ENCODE results near the gene CDH8. TPM values are rescaled to one million over a fixed set of nuclear protein-coding genes. Genes with fewer than 3 reads are reported as not detected.

Gene CDH8
- total RNA-seq, 1 experiment from 2014 or later, result 11.1 TPM

- Mint-ChIP-seq H3K36me3 (no peaks in the 10 kb centered on the region), H3K27me3 (ENCODE audit: low read depth) (no peaks in the 10 kb centered on the region), H3K4me1 (peaks cover 15% of the 10 kb centered on the region), H3K4me3 (no peak overlapping the region), H3K9me3 (no peaks in the 10 kb centered on the region), H3K27ac (peak overlapping the region; percentile 71; the same call in 1 of the 2 replicates)
- CTCF ChIA-PET, result interaction anchor here (1.8 kb wide), 1 partner anchor 460 kb away, joined by 5 read pairs; no protein-coding TSS in a partner anchor
- peak; percentile 68 for ATAC-seq
- TF ChIP-seq ZMAT4 (CRISPR knock-in tag; IDR thresholded peaks at IDR 0.05) (no peak), CDX4 (CRISPR knock-in tag; IDR thresholded peaks at IDR 0.05; ENCODE audit: borderline replicate concordance) (no peak), NR1H2 (CRISPR knock-in tag; IDR thresholded peaks at IDR 0.05) (no peak), ZSCAN18 (CRISPR knock-in tag; IDR thresholded peaks at IDR 0.05) (no peak), GABPB1 (CRISPR knock-in tag; IDR thresholded peaks at IDR 0.05) (no peak), SOX15 (CRISPR knock-in tag; IDR thresholded peaks at IDR 0.05) (no peak), PREB (CRISPR knock-in tag; IDR thresholded peaks at IDR 0.05; ENCODE audit: borderline replicate concordance) (no peak), ZNF317 (CRISPR knock-in tag; IDR thresholded peaks at IDR 0.05; ENCODE audit: borderline replicate concordance, low read depth) (no peak), MLX (CRISPR knock-in tag; IDR thresholded peaks at IDR 0.05) (no peak), ZNF281 (CRISPR knock-in tag; IDR thresholded peaks at IDR 0.05) (no peak), ZNF232 (CRISPR knock-in tag; IDR thresholded peaks at IDR 0.05) (no peak)
- DNase-seq (ENCODE audit: low spot score), result no peak
- POLR2A ChIA-PET, result no interaction called here
Observed at GRCh38 chr16:61617219-61617783, 418.9 kb downstream of the CDH8 start.

- no peaks in the 10 kb centered on the region for H3K36me3 Mint-ChIP-seq
- POLR2A ChIA-PET, result no interaction called here
- DNase-seq (ENCODE audit: low spot score), result no peak
- TF ChIP-seq ZNF281 (CRISPR knock-in tag; IDR thresholded peaks at IDR 0.05) (no peak), ZNF425 (CRISPR knock-in tag; conservative IDR thresholded peaks at IDR 0.05) (no peak), GABPB1 (CRISPR knock-in tag; IDR thresholded peaks at IDR 0.05) (no peak), CBFB (CRISPR knock-in tag; IDR thresholded peaks at IDR 0.05; ENCODE audit: low read depth) (no peak), ETV6 (CRISPR knock-in tag; IDR thresholded peaks at IDR 0.05) (no peak), NR1H2 (CRISPR knock-in tag; IDR thresholded peaks at IDR 0.05) (no peak), SOX15 (CRISPR knock-in tag; IDR thresholded peaks at IDR 0.05) (no peak), ZNF138 (CRISPR knock-in tag; conservative IDR thresholded peaks at IDR 0.05) (no peak), AR (CRISPR knock-in tag; IDR thresholded peaks at IDR 0.05) (no peak), USF2 (CRISPR knock-in tag; IDR thresholded peaks at IDR 0.05) (no peak)
Observed at GRCh38 chr16:61616088-61616487, 420.1 kb downstream of the CDH8 start.

More at GRCh38 chr16:61616088-61616487, 420.1 kb downstream of the CDH8 start:
- Mint-ChIP-seq H3K27me3 (ENCODE audit: low read depth) (no peaks in the 10 kb centered on the region), H3K4me1 (peaks cover 17% of the 10 kb centered on the region), H3K9me3 (no peaks in the 10 kb centered on the region), H3K27ac (no peak overlapping the region), H3K4me3 (no peak overlapping the region)
- ATAC-seq, result no peak
- CTCF ChIA-PET, result no interaction called here
